Stimulated activated CD8-positive, alpha-beta memory T cell treated with anti-CD3 and anti-CD28 coated beads, Interleukin-15, amount 100 ng/mL, for 1 hour (primary cell): ENCODE measurements around the gene RPRML.
"Not testable (repeated sequence)": the region's sequence is repeated elsewhere in the genome, so short reads cannot be mapped to it uniquely, and the experiment has no call there.

Source experiments
- DNase-seq: peaks from one replicate; pipeline ENCODE4 v3.0.0-alpha.2; 2020; ENCODE audit warnings: low read depth

RPRML gene

DNA sequence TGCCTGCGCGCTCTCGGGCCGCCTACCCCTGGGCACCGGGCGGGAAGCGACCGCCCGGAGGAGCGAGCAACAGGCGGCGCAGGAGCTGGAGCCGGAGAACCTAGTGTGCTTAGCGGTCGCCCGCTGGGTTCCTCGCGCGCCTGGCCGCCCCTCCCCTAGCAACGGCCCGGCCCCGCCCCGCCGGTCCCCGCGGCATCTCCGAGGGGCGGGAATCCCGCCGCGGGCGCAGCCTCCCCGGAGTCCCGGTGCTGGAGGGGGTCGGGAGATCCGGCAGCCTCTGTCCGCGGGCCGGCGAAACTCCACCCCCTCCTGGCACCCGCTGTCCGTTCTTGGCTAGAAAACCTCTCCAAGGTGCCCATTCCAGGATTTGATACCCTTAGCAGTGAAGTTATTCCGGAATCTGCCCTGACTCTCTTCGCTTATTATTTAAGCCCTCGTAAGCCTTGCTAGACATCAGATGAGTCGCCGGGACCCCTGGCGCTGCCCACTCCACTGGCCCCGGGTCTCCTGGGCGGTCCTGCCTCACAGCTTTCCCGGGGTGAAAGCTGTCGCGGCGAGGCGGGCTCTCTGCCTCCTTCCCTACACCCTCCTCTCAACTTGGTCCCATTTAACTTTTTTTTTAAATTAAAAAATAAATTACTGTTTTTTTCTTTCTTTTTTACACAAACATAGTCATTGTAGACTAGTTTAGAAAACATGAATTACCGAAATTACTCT, at the start of gene RPRML:
Gene RPRML, minus strand, starts transcription at position 107 of the 717 bp plus-strand sequence. CDS start 246 bp downstream, outside the sequence.
- DNase-seq, result no peak

DNA sequence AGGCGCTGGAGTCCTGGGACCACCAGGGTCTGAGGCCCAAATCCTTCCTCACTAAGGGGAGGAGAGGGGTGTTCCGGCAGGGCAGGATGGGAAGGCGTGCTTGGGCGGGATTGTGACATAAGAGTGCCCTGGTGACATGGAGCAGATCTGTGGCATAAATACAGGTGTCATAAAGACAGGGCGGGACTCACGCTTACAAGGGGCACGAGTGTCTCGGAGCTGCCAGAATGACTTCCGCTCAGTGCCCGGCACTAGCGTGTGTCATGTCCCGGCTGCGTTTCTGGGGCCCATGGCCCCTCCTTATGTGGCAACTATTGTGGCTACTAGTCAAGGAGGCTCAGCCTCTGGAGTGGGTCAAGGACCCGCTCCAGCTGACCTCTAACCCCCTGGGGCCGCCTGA, 37.9 kb upstream of the RPRML start:
- not testable (repeated sequence) for DNase-seq

DNA sequence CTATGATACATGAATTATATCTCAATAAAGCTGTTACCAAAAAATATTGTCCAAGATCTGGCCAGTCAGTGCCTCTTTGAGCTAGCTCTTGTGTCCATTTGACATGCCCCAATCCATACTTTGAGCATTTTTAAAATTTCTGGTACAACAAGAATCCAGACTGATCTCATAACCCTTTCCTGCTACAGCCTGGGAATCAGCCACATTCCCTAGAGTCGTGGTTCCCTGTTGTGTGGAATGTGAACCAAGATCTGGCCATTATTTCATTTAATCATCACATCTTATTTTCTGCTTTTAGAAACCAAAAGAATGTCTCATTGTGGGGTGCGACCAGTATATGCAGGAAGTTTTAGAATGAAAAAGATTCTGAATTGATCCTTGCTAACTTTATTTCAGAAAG, 34.3 kb upstream of the RPRML start:
- no peak for DNase-seq

DNA sequence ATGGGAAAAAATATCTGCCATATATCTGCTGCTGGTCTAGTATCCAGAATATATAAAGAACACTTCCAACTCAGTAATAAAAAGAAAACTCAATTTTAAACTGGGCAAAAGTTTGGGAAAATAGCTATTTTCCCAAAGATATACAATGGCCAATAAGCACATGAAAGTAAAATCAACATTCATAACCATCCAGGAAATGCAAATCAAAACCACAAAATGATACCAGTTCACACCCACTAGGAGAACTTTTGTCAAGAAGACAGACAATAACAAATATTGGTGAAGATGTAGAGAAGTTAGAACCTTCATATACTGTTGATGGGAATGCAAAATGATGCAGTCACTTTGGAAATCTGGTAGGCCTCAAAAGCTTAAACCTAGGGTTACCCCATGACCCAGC, 33.4 kb upstream of the RPRML start:
- no peak for DNase-seq

DNA sequence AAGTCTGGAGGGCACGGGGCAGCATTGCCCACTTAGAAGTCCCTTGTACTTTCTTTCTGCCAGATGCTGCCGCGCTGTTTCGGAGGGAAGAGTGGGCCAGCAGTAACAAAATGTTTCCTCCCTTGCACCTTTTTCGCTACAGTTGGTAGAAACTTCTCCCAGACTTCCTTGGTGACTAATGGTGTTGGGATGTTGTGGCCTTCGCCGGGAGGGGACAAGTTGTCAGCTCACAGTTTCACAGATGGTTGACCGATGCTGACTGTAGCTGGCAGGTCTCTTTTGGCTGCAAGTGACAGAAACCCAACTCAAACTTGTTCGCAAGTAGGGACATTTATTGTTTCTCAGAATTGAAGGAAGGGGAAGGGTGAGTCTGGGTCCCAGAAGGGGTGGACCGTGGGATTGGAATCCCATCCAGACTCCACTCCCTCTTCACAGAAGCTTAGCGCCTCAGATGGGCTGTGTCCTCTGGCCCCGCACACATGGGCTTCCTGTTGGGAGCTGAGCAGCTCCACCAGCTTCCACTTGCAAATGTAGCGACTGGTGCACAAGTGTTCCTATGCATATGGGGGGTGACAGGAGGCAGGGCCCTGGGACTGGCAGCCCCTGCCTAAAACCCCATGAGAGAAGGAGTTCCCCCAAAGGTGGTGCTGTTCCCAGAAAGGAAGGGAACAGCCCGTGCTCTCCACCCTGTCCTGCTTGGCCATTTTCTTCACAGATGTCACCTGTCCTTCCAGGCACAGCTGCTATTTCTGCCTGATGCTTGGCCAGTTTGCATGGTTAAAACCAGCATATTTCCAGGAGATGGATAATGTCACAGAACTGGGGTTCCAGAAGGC, 30.9 kb upstream of the RPRML start:
- DNase-seq, result no peak

DNA sequence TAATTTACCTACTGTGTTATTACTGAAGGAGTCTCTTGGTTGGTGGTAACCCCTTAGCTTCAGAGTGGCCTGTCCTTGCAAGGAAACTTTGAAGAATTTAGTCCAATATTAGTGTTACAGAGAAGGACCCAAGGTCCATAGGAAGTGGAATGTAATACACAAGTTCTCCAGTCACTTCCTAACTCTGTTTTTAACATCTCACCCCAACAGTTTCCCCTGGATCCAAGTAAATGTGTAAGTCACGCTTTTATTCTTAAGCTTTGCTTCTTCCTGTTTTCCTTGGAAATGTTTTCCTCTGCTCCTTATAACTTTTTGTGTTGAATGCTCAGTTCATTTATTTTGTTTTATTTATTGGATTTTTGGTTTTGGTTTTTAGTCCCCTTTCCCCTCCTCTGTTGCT, 25.9 kb upstream of the RPRML start:
- DNase-seq, result no peak

DNA sequence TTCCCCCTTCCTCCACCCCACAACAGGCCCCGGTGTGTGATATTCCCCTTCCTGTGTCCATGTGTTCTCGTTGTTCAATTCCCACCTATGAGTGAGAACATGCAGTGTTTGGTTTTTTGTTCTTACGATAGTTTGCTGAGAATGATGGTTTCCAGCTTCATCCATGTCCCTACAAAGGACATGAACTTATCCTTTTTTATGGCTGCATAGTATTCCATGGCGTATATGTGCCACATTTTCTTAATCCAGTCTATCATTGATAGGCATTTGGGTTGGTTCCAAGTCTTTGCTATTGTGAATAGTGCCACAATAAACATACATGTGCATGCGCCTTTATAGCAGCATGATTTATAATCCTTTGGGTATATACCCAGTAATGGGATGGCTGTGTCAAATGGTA, 24.8 kb upstream of the RPRML start:
- DNase-seq, result not testable (repeated sequence)

DNA sequence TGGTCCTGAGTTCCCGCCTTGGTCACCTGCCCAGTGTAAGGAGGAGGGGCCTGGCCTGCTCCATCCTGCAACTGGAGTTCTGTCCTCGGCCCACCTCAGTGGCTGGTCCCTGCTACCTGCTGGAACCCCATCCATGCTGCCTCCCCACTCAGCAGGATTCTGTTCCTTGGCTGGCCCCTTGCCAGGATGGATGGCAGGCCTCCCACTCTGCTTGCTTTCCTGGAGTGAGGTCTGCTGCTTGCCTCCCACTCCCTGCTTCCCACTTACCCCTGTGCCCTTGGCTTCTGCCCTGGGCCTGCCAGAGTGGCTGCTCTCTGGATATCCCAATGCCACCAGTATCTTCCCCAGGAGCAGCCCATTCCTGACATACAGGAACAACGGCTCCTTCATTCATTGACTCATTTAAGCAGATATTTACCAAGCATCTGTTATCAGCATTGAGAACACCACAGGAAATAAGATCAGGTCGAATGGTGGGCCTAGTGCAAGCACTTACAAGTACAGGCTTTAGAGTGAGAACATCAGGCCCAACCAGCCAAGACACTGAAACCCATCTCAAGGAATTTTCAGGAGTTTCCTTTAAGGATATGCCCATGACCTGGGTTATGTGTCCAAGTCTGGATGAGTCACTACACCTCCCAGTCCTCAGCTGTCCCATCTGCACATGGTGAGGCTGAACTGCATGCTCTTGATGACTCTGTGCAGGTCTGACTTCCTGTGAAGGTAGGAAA, 17.0 kb upstream of the RPRML start:
- DNase-seq, result no peak

DNA sequence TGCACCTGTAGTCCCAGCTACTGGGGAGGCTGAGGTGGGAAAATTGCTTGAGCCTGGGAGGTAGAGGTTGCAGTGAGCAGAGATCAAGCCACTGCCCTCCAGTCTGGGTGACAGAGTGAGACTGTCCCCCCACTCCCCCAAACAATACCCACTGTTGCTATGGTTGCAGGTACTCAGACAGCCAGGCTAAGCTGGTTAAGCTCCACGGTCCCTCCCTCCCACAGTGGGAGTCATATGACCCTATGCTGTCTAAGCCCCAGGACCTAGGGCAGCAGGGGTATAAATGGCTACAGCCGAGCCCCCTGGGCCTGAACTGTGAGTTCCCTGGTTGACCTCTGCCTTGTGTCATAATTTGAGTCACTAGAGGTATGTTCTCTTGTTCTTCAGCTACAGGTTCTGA, 15.9 kb upstream of the RPRML start:
- DNase-seq, result no peak

DNA sequence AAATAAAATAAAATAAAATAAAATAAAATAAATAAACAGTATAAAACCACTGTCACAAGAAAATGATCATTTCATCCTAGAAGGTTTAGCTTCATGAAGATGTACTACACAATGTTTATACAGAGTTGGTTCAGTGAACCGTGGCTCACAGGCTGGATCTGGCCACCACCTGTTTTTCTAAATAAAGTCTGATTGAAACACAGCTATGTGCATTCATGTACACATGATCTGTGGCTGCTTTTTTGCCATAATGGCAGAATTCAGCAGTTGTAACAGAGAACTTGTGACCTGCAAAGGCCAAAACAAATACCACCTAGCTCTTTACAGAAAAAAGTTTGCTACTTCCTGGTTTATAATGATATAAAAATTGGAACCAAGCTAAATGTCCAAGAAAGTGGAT, 12.6 kb upstream of the RPRML start:
- DNase-seq, result no peak

DNA sequence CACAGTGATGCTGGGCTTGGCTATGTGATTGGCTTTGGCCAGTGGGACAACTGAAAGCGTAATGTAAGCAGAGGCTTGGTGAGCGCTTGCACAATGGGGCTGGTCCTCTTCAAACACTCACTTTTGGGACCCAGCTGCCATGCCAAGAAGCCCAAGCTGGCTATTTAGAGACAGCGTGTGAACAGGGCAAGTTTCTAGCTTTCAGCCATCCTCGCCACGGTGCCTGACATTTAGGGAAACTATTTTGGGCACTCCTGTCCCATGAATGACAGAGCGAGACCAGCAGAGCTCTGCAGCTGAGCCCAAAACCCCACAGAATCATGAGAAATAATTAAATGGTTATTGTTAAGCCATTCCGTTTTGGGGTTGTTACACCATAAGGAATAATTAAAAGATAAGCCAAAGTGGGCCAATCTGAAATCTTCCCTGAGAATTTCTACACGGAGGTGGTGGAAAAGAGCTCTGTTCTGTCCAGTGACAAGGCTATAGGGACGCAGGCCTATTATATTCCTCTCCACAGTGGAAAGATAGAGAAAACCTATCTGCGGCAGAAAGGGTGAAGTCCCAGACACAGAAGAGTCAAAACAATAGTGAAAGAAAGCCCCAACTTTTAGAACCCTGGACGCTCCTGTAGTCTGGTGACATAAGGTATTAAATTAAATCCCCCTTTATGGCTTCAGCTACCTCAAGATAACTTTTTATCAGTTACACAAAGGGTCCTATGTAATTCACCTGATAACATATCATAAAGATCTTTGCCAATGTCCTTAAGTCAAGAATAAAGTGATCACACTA, 10.8 kb upstream of the RPRML start:
- no peak for DNase-seq

DNA sequence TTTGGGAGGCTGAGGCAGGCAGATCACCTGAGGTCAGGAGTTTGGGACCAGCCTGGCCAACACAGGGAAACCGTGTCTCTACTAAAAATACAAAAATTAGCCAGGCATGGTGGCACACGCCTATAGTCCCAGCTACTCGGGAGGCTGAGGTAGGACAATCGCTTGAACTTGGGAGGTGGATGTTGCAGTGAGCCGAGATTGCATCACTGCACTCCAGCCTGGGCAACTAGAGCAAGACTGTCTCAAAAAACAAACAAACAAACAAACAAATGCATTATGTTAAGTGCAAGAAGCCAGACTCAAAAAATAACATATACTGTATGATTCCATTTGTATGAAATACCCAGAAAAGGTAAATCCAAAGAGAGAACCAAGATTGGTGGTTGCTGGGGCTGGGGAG, 8.9 kb upstream of the RPRML start:
- DNase-seq, result not testable (repeated sequence)

DNA sequence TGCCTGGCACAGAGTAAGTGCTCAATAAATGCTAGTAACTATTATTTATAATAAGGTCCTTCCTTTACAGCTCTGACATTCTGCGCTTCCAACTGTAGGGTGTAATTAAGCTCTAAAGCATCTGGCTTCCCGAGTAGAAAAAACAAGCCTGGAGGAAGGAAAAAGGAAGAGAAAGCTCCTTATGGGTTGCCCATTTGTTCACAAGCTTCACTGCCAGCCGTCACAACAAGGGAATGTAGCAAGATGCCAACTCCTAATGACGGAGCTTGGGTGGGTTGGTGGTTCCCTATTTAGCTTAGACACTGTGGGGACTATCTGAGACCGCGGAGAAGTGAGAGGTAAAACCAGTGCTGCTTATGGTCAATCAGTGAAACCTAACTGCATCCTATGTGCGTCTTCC, 7.3 kb upstream of the RPRML start:
- DNase-seq, result no peak

DNA sequence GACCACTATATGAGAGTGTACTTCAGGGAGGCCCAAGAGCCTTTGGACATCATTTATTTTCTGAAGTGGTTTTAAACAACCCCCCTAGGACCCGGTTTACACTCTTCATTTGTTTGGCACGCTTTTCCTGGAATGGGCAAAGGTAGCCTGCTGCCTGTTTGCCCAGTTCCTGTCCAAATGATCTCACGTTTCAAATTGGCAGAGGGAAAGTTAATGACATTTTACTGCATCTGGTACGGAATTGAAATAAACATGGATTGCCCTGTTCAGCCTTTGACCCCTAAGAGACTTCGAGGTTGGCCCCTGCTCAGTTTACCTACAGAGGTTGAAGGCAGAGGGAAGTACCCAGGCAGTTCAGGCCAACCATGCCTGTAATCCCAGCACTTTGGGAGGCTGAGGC, 5.8 kb upstream of the RPRML start:
- no peak for DNase-seq

DNA sequence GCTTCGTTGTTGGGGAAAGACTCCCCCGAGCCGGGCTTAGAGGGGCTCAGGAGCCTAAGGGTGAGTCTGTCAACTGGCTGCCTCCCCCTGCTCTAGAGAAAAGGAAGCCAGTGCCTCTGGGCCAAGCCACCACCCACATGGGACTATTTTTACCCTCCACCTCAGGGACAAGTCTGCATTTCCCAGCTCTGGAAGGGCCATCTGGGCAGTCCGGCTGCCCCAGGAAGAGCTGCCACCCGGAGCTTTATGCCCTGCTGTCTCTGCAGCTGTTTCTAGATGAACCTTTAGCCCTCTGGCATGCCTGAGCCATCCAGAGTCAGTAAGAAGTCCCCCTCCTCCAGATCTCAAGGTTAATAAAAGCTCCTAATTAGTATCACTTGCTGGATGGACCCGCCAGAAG, 5.3 kb upstream of the RPRML start:
- no peak for DNase-seq

DNA sequence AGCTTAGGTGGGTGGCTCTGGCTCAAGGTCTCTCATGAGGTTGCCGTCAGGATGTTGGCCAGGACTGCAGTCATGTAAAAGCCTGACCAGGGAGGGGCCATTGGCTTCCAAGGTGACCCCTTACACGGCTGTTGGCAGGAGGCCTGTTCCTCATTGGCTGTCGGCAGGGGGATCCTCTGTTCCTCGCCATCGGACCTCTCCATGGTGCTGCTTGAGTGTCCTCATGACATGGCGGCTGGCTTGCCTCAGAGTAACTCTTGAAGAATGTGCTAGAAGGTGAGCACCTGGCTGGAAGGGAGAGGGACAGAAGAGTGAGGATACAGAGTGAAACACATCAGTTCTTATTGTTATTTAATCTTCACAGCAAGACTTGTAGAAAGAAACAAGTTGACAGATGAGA, 4.7 kb upstream of the RPRML start:
- DNase-seq, result no peak

DNA sequence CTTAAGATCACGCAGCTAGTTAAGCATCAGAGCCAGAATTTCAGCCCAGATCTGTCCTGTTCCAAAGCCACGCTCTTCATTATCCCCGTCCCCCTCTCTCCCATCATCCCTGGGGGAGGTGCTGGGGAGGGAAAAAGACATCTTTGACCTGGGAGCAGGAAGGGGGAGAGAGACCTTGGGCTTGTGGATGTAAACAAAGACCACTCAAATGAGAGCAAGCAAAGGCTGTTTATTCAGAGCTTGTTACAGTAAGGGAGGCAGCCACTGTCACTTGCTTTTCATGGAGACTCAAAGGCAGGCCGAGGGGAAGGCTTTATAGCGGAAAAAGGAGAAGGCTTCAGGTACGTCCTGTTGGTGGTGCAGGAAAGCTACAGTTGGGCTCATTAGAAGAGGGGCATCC, 3.5 kb upstream of the RPRML start:
- DNase-seq, result no peak

DNA sequence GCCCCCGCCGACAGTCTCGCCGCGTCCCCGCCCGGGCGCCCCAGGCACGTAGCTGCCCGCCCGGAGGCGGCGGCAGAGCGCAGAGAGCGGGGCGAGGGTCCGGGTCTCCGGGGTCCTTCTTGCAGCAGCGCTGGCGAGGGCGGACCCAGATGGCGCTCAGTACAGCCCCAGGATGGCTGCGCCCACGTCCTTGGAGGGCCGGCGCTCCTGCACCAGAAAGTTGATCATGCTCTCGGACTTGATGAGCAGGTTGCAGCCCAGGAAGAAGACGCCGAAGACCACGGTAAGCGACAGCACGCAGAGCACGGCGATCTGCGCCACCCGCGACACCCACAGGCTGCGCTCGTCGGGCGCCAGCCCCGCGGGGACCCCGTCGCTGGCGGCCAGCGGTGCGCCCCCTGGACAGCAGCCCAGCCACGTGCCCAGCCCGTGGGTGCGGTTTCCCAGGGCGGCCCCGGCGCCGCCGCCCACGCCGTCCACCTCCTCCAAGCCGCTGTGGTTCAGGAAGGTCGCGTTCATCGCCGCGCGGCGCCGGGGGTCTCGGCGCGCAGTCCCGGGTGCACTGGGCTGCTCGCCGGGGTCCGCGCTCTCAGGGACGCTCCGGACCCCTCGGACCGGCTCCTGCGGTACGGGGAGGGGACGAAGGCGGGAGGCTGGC, 435 bp downstream of the RPRML start:
- no peak for DNase-seq

DNA sequence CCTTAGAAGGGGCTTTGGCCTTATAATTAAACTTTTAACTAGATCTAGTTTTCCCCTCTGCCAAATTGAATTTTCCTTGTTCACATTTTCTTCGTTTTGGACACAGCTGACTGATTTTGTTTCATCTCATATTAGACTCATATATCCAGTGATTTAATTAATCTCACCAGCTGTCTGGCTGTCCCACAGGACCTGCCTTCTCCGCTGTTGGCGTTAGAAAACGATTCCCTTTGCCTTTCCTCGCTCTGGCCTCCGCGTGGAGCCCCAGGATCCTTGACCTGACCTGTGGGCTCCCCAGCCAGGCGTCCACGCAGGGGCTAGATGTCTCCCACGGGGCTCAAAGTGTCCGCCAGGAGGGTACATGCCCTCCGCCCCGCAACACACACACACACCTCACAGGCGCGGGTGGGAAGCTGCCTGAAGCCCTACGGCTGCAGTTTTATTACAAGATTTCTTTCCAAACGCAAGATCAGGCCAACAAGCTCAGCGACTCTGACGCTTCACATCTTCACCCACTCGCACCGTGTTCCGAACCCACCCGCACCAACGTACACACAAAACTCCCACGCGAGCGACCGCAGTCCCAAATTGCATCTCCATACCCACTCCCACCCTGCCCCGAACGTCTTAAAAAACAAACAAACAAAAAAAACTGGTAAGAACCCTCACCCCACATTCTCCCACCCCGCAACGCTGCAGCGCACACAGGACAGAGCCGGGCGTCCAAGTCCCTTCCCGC, 1.1 kb downstream of the RPRML start:
- DNase-seq, result no peak

DNA sequence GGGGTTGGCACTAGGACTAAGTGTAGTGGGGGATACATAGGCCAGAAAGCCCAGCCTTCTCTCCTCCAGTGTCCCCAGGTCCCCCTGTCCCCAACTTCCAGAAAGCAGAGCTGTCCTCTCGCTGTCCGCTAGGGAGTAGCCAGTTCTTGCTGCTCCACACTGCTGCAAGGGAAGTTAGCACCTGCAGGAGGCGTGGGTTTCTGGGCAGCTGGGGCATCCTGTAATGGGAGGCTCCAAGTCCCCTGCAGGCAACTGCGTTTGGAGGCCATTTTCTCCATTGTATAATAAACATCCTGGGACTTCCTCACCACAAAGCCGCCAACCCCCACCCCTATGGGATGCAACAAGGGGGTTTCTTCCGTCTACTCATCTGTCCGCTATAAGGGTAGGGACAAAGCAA, 1.7 kb downstream of the RPRML start:
- DNase-seq, result no peak
